HL-60 (cell line): ENCODE measurements around the gene HLCS.

ENCODE experiments used
- DNase-seq, 2 experiments: peaks; one replicate each; pipeline ENCODE4 v3.0.0-alpha.2; 2010 to 2020; ENCODE audit warnings: low read depth in 1 of 2, low spot score in 1 of 2
- H3K27ac ChIP-seq: fragments of 250-450 bp; sonication (Bioruptor Pico); replicated peaks from 2 replicates; pipeline ENCODE4 v1.5.1; 2020; ENCODE audit warnings: mild to moderate bottlenecking, moderate library complexity
- H3K27me3 ChIP-seq: fragments of 250-450 bp; sonication (Bioruptor Pico); 2 replicates; pipeline ENCODE4 v1.5.1; 2021; ENCODE audit warnings: mild to moderate bottlenecking, moderate library complexity; ENCODE audit not compliant: insufficient read depth, poor library complexity, severe bottlenecking
- H3K4me3 ChIP-seq: replicated peaks from 2 replicates; pipeline ENCODE4 v1.5.1; 2011; ENCODE audit warnings: mild to moderate bottlenecking, control low read depth, low read length; ENCODE audit not compliant: insufficient read depth
- GABPA ChIP-seq: IDR thresholded peaks from 2 replicates; pipeline ENCODE4 v1.6.1; 2012; ENCODE audit warnings: low read depth
- POLR2AphosphoS5 ChIP-seq: IDR thresholded peaks from 2 replicates; pipeline ENCODE4 v1.6.1; 2012; ENCODE audit warnings: low read depth
- SPI1 ChIP-seq: IDR thresholded peaks from 2 replicates; pipeline ENCODE4 v1.6.1; 2012; ENCODE audit warnings: low read depth, mild to moderate bottlenecking, borderline replicate concordance
- TF ChIP-seq, protein P1 (sequence below): IDR thresholded peaks from 2 replicates; pipeline ENCODE4 v1.6.1; 2012; ENCODE audit warnings: low read depth; ENCODE audit not compliant: insufficient replicate concordance
- TF ChIP-seq, protein P2 (sequence below): IDR thresholded peaks from one replicate; pipeline ENCODE4 v1.5.1; 2011; ENCODE audit warnings: low read length, control low read depth, inconsistent platforms; ENCODE audit not compliant: insufficient read depth

HLCS gene

DNA sequence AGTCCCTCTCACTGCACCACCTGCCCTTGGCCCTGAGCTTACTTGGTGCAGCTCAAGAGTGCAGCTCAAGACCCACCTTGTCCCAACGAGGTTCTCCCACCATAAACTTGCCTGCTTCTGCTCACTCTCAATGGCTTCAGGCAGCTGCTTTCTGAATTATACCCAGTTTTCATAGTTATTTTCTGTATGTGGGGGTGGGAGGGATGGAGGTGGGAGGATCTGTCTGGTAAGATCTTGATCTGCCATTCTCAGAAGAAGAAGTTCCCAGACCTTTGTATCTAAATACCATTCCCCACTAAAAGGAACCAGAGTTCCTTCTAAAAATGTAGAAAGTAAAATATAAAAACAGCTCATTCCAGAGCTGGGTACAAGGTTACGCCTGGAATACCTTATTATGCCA, 156.0 kb downstream of the HLCS start:
- TF ChIP-seq GABPA (no peak), POLR2AphosphoS5 (no peak), SPI1 (no peak)
- TF ChIP-seq, protein P1, sequence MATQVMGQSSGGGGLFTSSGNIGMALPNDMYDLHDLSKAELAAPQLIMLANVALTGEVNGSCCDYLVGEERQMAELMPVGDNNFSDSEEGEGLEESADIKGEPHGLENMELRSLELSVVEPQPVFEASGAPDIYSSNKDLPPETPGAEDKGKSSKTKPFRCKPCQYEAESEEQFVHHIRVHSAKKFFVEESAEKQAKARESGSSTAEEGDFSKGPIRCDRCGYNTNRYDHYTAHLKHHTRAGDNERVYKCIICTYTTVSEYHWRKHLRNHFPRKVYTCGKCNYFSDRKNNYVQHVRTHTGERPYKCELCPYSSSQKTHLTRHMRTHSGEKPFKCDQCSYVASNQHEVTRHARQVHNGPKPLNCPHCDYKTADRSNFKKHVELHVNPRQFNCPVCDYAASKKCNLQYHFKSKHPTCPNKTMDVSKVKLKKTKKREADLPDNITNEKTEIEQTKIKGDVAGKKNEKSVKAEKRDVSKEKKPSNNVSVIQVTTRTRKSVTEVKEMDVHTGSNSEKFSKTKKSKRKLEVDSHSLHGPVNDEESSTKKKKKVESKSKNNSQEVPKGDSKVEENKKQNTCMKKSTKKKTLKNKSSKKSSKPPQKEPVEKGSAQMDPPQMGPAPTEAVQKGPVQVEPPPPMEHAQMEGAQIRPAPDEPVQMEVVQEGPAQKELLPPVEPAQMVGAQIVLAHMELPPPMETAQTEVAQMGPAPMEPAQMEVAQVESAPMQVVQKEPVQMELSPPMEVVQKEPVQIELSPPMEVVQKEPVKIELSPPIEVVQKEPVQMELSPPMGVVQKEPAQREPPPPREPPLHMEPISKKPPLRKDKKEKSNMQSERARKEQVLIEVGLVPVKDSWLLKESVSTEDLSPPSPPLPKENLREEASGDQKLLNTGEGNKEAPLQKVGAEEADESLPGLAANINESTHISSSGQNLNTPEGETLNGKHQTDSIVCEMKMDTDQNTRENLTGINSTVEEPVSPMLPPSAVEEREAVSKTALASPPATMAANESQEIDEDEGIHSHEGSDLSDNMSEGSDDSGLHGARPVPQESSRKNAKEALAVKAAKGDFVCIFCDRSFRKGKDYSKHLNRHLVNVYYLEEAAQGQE, result no peak
- TF ChIP-seq, protein P2, sequence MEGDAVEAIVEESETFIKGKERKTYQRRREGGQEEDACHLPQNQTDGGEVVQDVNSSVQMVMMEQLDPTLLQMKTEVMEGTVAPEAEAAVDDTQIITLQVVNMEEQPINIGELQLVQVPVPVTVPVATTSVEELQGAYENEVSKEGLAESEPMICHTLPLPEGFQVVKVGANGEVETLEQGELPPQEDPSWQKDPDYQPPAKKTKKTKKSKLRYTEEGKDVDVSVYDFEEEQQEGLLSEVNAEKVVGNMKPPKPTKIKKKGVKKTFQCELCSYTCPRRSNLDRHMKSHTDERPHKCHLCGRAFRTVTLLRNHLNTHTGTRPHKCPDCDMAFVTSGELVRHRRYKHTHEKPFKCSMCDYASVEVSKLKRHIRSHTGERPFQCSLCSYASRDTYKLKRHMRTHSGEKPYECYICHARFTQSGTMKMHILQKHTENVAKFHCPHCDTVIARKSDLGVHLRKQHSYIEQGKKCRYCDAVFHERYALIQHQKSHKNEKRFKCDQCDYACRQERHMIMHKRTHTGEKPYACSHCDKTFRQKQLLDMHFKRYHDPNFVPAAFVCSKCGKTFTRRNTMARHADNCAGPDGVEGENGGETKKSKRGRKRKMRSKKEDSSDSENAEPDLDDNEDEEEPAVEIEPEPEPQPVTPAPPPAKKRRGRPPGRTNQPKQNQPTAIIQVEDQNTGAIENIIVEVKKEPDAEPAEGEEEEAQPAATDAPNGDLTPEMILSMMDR, result no peak
- DNase-seq, result no peak
- no peak overlapping the region for H3K4me3 ChIP-seq
- no peak overlapping the region for H3K27ac ChIP-seq
- H3K27me3 ChIP-seq, result peaks cover 4% of the 10 kb centered on the region

DNA sequence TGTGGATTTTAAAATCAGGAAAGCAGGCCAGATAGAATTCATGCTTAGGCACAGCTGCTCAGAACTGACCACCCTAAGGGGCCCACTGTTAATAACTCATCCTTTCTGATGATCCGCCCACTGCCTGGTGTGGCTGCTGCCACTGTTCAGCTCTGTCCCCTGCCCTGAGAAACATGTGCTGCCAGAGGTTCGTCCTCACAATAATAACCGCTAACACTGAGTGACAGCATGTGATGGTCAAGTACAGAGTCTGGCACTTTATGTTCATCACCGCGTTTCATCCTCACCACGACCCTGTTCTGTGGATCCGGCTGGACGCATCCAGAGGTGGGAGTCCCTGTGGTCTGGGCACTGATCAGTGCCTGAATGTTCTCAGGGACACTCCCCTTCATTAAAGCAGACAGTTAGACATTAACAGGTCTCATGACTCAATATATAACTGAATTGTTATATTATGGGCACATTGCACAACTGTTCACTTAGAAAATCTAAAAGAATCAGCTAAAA, 159.0 kb downstream of the HLCS start:
- DNase-seq, result no peak
- Histone ChIP-seq H3K27ac (no peak overlapping the region), H3K4me3 (no peak overlapping the region), H3K27me3 (no peaks in the 10 kb centered on the region)
- TF ChIP-seq, protein P1, result no peak
- no peak for TF ChIP-seq SPI1

DNA sequence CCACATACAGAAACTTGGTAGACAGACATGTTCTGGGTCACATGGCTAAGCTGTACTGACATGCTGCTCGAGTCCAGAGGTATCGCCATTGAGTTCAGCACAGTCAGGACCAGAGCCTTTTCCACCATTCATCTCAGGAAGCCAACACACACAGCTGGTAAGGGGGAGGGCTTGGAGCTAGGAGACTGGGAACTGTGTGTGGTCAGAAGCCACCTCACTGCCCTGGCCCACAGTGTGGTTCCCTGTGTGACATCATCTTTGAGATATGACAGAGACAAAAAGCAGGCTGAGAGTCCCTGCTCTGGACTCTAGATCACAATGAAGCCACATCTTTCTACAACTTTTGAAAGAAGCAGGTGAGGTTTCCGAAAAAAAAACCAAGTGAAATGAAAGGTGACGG, 160.4 kb downstream of the HLCS start:
- TF ChIP-seq SPI1 (no peak), GABPA (no peak), POLR2AphosphoS5 (no peak)
- TF ChIP-seq, protein P1, result no peak
- TF ChIP-seq, protein P2, result no peak
- H3K27ac ChIP-seq, result no peak overlapping the region

More for the DNA sequence above, 160.4 kb downstream of the HLCS start:
- H3K27me3 ChIP-seq, result no peaks in the 10 kb centered on the region
- no peak overlapping the region for H3K4me3 ChIP-seq
- DNase-seq, result no peak
